Measurements from ENCODE around the gene TOMM34. TPM values are rescaled to one million over a fixed set of nuclear protein-coding genes. Genes with fewer than 3 reads are reported as not detected.

Gene TOMM34
- total and polyA plus RNA-seq, 8 donors = 18.1 to 26.8 (median 24.0) TPM

DNA sequence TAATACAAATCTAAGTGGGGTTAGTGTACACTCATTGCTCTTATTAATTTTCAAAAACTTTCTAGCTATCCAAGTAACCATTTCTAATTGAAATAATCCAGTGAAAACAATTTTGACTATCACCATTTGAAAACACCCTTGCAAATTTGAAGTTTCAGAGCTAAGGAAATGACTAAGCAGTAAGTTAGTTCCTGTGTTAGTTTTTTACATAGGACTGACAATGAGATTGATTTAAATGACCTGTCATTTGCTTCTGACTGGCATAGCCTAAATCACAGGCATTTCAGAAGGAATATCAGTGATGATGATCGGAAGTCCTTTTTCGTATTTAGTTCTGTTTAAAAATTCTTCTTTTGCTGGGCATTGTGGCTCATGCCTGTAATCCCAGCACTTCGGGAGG is 33.1 kb upstream of the TOMM34 start:
- no peak overlapping the region for H3K4me3 ChIP-seq
- no peak for ATAC-seq
- TF ChIP-seq, protein P1, sequence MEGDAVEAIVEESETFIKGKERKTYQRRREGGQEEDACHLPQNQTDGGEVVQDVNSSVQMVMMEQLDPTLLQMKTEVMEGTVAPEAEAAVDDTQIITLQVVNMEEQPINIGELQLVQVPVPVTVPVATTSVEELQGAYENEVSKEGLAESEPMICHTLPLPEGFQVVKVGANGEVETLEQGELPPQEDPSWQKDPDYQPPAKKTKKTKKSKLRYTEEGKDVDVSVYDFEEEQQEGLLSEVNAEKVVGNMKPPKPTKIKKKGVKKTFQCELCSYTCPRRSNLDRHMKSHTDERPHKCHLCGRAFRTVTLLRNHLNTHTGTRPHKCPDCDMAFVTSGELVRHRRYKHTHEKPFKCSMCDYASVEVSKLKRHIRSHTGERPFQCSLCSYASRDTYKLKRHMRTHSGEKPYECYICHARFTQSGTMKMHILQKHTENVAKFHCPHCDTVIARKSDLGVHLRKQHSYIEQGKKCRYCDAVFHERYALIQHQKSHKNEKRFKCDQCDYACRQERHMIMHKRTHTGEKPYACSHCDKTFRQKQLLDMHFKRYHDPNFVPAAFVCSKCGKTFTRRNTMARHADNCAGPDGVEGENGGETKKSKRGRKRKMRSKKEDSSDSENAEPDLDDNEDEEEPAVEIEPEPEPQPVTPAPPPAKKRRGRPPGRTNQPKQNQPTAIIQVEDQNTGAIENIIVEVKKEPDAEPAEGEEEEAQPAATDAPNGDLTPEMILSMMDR (IDR thresholded peaks at IDR 0.05) = no peak
- H3K27ac ChIP-seq = peak overlapping the region in 1 of 2 donors; percentile 79
- H3K36me3 ChIP-seq = peaks cover 0 to 42% of the 10 kb centered on the region in 2 donors
- intact Hi-C loops (cut with DNase I) = no loop called here
- no peak for DNase-seq
- H3K27me3 ChIP-seq = no peaks in the 10 kb centered on the region
- peaks cover 0 to 51% of the 10 kb centered on the region in 2 donors for H3K4me1 ChIP-seq
- no peaks in the 10 kb centered on the region for H3K9me3 ChIP-seq

DNA sequence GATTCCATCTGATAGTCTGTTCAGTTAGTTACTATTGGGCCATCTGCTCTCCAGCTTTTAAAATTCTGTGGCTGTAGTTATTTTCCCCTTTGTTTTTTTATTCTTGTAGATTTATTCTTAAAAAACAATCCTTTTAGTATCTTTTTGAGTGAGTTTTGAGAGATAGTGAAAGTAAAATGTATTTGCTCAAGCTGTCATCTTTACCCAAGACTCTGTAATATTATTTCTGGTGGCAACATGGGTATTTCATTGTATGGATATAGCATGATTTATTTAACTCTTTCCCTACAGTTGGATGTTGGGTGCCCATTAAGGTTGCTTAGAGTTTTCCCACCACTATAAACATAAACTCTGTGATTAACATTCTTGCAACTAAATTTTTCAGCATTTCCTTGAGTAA is 30.8 kb upstream of the TOMM34 start:
- Histone ChIP-seq H3K9me3 (no peaks in the 10 kb centered on the region), H3K36me3 (peaks cover 0 to 39% of the 10 kb centered on the region in 2 donors), H3K4me3 (no peak overlapping the region), H3K4me1 (peaks cover 0 to 67% of the 10 kb centered on the region in 2 donors), H3K27ac (peak overlapping the region; percentile 15 to 79), H3K27me3 (no peaks in the 10 kb centered on the region)
- DNase-seq (no peak), ATAC-seq (no peak)
- TF ChIP-seq, protein P1 (IDR thresholded peaks at IDR 0.05) = no peak
- intact Hi-C loops (cut with DNase I) = no loop called here

DNA sequence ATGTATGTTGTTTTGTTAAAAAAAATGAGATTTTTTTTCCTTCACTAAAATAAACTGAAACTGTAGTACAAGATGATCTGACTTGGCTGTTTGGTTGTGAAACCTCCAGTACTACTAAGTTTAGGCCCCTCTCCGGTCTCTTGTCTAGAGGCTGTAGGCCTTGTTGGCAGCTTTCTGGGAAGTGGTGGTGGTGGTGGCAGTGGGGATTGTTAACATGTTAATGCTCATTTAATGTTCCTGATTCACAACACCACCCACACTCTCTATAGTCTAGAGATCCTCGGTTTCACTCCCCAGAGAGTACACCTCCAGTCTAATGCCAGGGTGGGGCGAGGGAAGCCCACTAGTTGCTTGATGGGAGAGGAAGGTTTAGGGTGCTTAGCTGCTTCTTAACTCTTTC is 30.2 kb upstream of the TOMM34 start:
- Histone ChIP-seq H3K36me3 (peaks cover 0 to 39% of the 10 kb centered on the region in 2 donors), H3K4me1 (peaks cover 0 to 68% of the 10 kb centered on the region in 2 donors), H3K27ac (peak overlapping the region; percentile 15 to 79), H3K27me3 (no peaks in the 10 kb centered on the region), H3K9me3 (no peaks in the 10 kb centered on the region), H3K4me3 (no peak overlapping the region)
- no peak for DNase-seq
- peak; percentile 19 for ATAC-seq
- intact Hi-C loops (cut with DNase I) = no loop called here
- TF ChIP-seq, protein P1 (IDR thresholded peaks at IDR 0.05) = no peak

DNA sequence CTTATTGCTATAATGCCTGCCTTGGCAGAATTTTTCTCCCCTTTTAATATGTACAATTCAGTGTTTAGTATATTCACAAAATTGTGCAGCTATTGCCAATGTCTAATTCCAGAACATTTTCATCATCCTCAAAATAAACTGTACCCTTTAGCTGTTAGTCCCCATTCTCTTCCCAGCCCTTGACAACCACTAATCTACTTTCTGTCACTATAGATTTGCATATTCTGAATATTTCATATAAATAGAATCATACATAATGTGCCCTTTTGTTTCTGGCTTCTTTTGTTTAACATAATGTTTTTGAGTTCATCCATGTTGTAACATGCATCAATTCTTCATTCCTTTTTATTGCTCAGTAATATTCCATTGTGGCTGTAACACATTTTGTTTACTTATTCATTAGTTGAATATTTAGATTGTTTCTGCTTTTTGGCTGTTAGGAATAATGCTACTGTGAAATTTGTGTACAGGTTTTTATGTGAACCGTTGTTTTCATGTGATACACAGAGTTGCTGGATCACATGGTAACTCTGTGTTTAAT is 28.5 kb upstream of the TOMM34 start:
- Histone ChIP-seq H3K9me3 (no peaks in the 10 kb centered on the region), H3K4me3 (no peak overlapping the region), H3K36me3 (peaks cover 0 to 40% of the 10 kb centered on the region in 2 donors), H3K4me1 (peaks cover 0 to 61% of the 10 kb centered on the region in 2 donors), H3K27me3 (no peaks in the 10 kb centered on the region), H3K27ac (no peak overlapping the region)
- TF ChIP-seq, protein P1 (IDR thresholded peaks at IDR 0.05) = no peak
- intact Hi-C loops (cut with DNase I) = no loop called here
- no peak for ATAC-seq
- no peak for DNase-seq

DNA sequence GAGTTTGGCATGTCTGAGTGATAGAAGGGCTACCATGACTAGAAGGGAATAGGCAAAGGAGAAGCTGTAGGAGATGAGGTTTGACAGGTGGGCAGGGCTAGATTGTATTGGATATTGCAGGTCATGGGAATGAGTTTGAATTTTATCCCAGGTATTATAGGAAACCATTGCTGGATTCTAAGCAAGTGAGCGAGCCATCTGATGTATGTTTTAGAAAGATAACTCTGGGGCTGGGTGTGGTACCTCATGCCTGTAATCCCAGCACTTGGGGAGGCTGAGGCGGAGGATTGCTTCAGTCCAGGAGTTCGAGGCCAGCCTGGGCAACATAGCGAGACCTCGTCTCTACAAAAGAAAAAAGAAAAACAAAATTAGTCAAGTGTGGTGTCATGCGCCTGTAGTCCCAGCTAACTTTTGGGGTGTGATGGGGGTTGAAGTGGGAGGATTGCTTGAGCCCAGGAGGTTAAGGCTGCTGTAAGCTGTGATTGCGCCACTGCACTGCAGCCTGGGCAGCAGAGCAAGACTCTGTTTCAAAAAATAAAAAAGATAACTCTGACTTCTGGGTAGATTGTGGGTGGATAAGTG is 23.0 kb upstream of the TOMM34 start:
- TF ChIP-seq, protein P1 (IDR thresholded peaks at IDR 0.05) = no peak
- Histone ChIP-seq H3K4me3 (no peak overlapping the region), H3K9me3 (no peaks in the 10 kb centered on the region), H3K27ac (no peak overlapping the region), H3K36me3 (peaks cover 0 to 81% of the 10 kb centered on the region in 2 donors), H3K4me1 (peaks cover 0 to 49% of the 10 kb centered on the region in 2 donors), H3K27me3 (no peaks in the 10 kb centered on the region)
- intact Hi-C loops (cut with DNase I) = no loop called here
- DNase-seq = no peak
- no peak for ATAC-seq
